Neural cell (in vitro differentiated cells): ENCODE measurements around the gene TRMO. TPM values are rescaled to one million over a fixed set of nuclear protein-coding genes. Genes with fewer than 3 reads are reported as not detected.
"Not testable (repeated sequence)": the region's sequence is repeated elsewhere in the genome, so short reads cannot be mapped to it uniquely, and the experiment has no call there.

ENCODE experiments used
- H2AFZ ChIP-seq: fragments of 200-600, 300-800 bp; sonication (generic), shearing (Covaris generic); 2 replicates; pipeline ENCODE4 v1.6.0; 2014; ENCODE audit warnings: low read depth, mild to moderate bottlenecking, antibody characterized with exemption, low read length, moderate library complexity
- H3F3A ChIP-seq: fragments of 200-600 bp; shearing (Covaris generic); 2 replicates; pipeline ENCODE4 v1.6.1; 2016; ENCODE audit warnings: mild to moderate bottlenecking, moderate library complexity, mixed read lengths, antibody characterized with exemption, low read length; ENCODE audit not compliant: insufficient read depth, poor library complexity, severe bottlenecking
- H3K27ac ChIP-seq: fragments of 200-600, 300-800 bp; sonication (generic), shearing (Covaris generic); 2 replicates; pipeline ENCODE4 v1.5.1; 2014; ENCODE audit warnings: mild to moderate bottlenecking, low read length, moderate library complexity
- H3K27me3 ChIP-seq: fragments of 300-800, 200-600 bp; sonication (generic), shearing (Covaris generic); 2 replicates; pipeline ENCODE4 v1.6.0; 2014; ENCODE audit warnings: mild to moderate bottlenecking, low read depth, low read length, moderate library complexity; ENCODE audit not compliant: insufficient read depth
- H3K36me3 ChIP-seq: fragments of 300-800, 200-600 bp; sonication (generic), shearing (Covaris generic); 2 replicates; pipeline ENCODE4 v1.5.1; 2014; ENCODE audit warnings: mild to moderate bottlenecking, antibody characterized with exemption, low read length, moderate library complexity; ENCODE audit not compliant: insufficient read depth
- H3K4me2 ChIP-seq: fragments of 300-800, 200-600 bp; sonication (generic), shearing (Covaris generic); 2 replicates; pipeline ENCODE4 v1.6.0; 2014; ENCODE audit warnings: mild to moderate bottlenecking, low read length
- H3K4me3 ChIP-seq: fragments of 300-800, 200-600 bp; sonication (generic), shearing (Covaris generic); 2 replicates; pipeline ENCODE4 v1.5.1; 2014; ENCODE audit warnings: mild to moderate bottlenecking, low read length, moderate library complexity
- H3K79me2 ChIP-seq: fragments of 200-600 bp; shearing (Covaris generic); replicated peaks from 2 replicates; pipeline ENCODE4 v1.6.0; 2014; ENCODE audit warnings: mild to moderate bottlenecking, low read length, moderate library complexity; ENCODE audit not compliant: insufficient read depth
- H3K9ac ChIP-seq: fragments of 300-800, 200-600 bp; sonication (generic), shearing (Covaris generic); 2 replicates; pipeline ENCODE4 v1.6.1; 2016; ENCODE audit warnings: mild to moderate bottlenecking, low read length, mixed read lengths
- H3K9me2 ChIP-seq: fragments of 200-600 bp; shearing (Covaris generic); 2 replicates; pipeline ENCODE4 v1.6.1; 2016; ENCODE audit warnings: mild to moderate bottlenecking, low read length, mixed read lengths; ENCODE audit not compliant: insufficient read depth
- H3K9me3 ChIP-seq: fragments of 200-600, 300-800 bp; sonication (generic), shearing (Covaris generic); 2 replicates; pipeline ENCODE4 v1.6.1; 2016; ENCODE audit warnings: mild to moderate bottlenecking, mixed run types, low read length, moderate library complexity, mixed read lengths
- H4K20me1 ChIP-seq: fragments of 200-600 bp; shearing (Covaris generic); 2 replicates; pipeline ENCODE4 v1.6.1; 2016; ENCODE audit warnings: mild to moderate bottlenecking, mixed run types; ENCODE audit not compliant: insufficient read depth
- EP300 ChIP-seq: fragments of 450-650 bp; conservative IDR thresholded peaks from 2 replicates; pipeline ENCODE4 v1.6.1; 2014; ENCODE audit warnings: antibody characterized with exemption, mild to moderate bottlenecking, moderate library complexity; ENCODE audit not compliant: poor library complexity, severe bottlenecking
- EZH2 ChIP-seq: fragments of 200-600, 300-800 bp; shearing (Covaris generic), sonication (generic); IDR thresholded peaks from 2 replicates; pipeline ENCODE4 v1.6.1; 2014; ENCODE audit warnings: antibody characterized with exemption, low read length, borderline replicate concordance, mild to moderate bottlenecking; ENCODE audit not compliant: insufficient read depth, poor library complexity, severe bottlenecking
- MXI1 ChIP-seq: fragments of 450-650 bp; conservative IDR thresholded peaks from 2 replicates; pipeline ENCODE4 v1.6.1; 2014; ENCODE audit warnings: antibody characterized with exemption, mild to moderate bottlenecking; ENCODE audit not compliant: poor library complexity, severe bottlenecking
- POLR2AphosphoS5 ChIP-seq: IDR thresholded peaks from 2 replicates; pipeline ENCODE4 v1.6.1; 2012
- RAD21 ChIP-seq: fragments of 450-650 bp; conservative IDR thresholded peaks from 2 replicates; pipeline ENCODE4 v1.6.1; 2014; ENCODE audit warnings: antibody characterized with exemption, mild to moderate bottlenecking, moderate library complexity
- SMC3 ChIP-seq: fragments of 450-650 bp; conservative IDR thresholded peaks from 2 replicates; pipeline ENCODE4 v1.6.1; 2014; ENCODE audit warnings: antibody characterized with exemption, mild to moderate bottlenecking, moderate library complexity; ENCODE audit not compliant: poor library complexity
- TAF1 ChIP-seq: IDR thresholded peaks from 2 replicates; pipeline ENCODE4 v1.6.1; 2012; ENCODE audit warnings: low read depth
- polyA plus RNA-seq: library from polyadenylated mRNA; depleted of rRNA; stranded (reverse); fragments of >200 nt; gene quantifications from 2 replicates; pipeline ENCODE4 v1.2.3, GENCODE V29; 2014
- TF ChIP-seq, protein P1 (sequence below): IDR thresholded peaks from 2 replicates; pipeline ENCODE4 v1.6.1; 2012; ENCODE audit warnings: borderline replicate concordance
- TF ChIP-seq, protein P2 (sequence below): fragments of 450-650 bp; IDR thresholded peaks from 2 replicates; pipeline ENCODE4 v1.5.1; 2014; ENCODE audit warnings: antibody characterized with exemption, mild to moderate bottlenecking, moderate library complexity; ENCODE audit not compliant: poor library complexity, severe bottlenecking

TRMO gene
- polyA plus RNA-seq, 1 donor from 2014 or later: 15.4 TPM

DNA sequence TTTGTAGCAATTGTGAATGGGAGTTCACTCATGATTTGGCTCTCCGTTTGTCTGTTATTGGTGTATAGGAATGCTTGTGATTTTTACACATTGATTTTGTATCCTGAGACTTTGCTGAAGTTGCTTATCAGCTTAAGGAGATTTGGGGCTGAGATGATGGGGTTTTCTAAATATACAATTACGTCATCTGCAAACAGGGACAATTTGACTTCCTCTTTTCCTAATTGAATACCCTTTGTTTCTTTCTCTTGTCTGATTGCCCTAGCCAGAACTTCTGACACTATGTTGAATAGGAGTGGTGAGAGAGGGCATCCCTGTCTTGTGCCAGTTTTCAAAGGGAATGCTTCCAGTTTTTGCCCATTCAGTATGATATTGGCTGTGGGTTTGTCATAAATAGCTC is 24.8 kb upstream of the TRMO start:
- H3K27me3 ChIP-seq: peaks cover 26% of the 10 kb centered on the region
- H3K9me3 ChIP-seq, H3K9ac ChIP-seq, H3K4me2 ChIP-seq, H4K20me1 ChIP-seq, H3F3A ChIP-seq, H3K27ac ChIP-seq, H3K4me3 ChIP-seq, H3K79me2 ChIP-seq, H3K9me2 ChIP-seq, H3K36me3 ChIP-seq, H2AFZ ChIP-seq: not testable (repeated sequence)

DNA sequence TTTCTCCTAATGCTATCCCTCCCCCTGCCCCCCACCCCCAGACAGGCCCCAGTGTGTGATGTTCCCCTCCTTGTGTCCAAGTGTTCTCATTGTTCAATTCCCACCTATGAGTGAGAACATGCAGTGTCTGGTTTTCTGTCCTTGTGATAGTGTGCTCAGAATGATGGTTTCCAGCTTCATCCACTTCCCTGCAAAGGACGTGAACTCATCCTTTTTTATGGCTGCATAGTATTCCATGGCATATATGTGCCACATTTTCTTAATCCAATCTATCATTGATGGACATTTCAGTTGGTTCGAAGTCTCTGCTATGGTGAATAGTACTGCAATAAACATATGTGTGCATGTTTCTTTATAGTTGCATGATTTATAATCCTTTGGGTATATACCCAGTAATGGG is 23.2 kb upstream of the TRMO start:
- H3K9ac ChIP-seq, H3K79me2 ChIP-seq, H3K36me3 ChIP-seq, H3K27ac ChIP-seq, H3K4me3 ChIP-seq, H3K9me2 ChIP-seq, H3K9me3 ChIP-seq, H4K20me1 ChIP-seq, H2AFZ ChIP-seq, H3F3A ChIP-seq, H3K4me2 ChIP-seq: not testable (repeated sequence)
- H3K27me3 ChIP-seq: peaks cover 34% of the 10 kb centered on the region

DNA sequence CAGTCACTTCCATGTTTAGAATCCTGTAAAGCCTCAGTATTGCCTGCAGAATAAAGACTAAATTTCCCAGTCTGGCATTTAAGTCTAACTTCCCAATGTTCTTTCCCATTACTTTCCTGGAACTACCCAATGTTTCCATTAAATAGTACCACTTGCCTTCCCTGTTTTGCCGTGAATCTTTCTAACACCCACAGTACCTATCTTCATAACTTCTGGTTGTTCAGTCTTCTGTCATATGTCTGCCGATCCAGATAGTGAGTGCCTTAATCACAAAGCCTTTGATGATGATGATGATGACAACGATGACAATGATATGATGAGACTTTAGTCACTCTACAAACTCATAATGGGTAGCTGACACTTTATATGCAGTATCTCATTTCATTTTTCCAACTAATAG is 22.3 kb upstream of the TRMO start:
- H3K27me3 ChIP-seq: peaks cover 34% of the 10 kb centered on the region

More for the DNA sequence above, 22.3 kb upstream of the TRMO start:
- H2AFZ ChIP-seq: no peak overlapping the region
- H3K27ac ChIP-seq: no peak overlapping the region
- H3K4me3 ChIP-seq: no peak overlapping the region
- no peaks in the 10 kb centered on the region for H3K9me2 ChIP-seq
- H3K9ac ChIP-seq: no peak overlapping the region
- H3K79me2 ChIP-seq: no peaks in the 10 kb centered on the region
- TF ChIP-seq, protein P1, sequence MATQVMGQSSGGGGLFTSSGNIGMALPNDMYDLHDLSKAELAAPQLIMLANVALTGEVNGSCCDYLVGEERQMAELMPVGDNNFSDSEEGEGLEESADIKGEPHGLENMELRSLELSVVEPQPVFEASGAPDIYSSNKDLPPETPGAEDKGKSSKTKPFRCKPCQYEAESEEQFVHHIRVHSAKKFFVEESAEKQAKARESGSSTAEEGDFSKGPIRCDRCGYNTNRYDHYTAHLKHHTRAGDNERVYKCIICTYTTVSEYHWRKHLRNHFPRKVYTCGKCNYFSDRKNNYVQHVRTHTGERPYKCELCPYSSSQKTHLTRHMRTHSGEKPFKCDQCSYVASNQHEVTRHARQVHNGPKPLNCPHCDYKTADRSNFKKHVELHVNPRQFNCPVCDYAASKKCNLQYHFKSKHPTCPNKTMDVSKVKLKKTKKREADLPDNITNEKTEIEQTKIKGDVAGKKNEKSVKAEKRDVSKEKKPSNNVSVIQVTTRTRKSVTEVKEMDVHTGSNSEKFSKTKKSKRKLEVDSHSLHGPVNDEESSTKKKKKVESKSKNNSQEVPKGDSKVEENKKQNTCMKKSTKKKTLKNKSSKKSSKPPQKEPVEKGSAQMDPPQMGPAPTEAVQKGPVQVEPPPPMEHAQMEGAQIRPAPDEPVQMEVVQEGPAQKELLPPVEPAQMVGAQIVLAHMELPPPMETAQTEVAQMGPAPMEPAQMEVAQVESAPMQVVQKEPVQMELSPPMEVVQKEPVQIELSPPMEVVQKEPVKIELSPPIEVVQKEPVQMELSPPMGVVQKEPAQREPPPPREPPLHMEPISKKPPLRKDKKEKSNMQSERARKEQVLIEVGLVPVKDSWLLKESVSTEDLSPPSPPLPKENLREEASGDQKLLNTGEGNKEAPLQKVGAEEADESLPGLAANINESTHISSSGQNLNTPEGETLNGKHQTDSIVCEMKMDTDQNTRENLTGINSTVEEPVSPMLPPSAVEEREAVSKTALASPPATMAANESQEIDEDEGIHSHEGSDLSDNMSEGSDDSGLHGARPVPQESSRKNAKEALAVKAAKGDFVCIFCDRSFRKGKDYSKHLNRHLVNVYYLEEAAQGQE: no peak
- TF ChIP-seq TAF1: no peak
- TF ChIP-seq RAD21: no peak
- TF ChIP-seq, protein P2, sequence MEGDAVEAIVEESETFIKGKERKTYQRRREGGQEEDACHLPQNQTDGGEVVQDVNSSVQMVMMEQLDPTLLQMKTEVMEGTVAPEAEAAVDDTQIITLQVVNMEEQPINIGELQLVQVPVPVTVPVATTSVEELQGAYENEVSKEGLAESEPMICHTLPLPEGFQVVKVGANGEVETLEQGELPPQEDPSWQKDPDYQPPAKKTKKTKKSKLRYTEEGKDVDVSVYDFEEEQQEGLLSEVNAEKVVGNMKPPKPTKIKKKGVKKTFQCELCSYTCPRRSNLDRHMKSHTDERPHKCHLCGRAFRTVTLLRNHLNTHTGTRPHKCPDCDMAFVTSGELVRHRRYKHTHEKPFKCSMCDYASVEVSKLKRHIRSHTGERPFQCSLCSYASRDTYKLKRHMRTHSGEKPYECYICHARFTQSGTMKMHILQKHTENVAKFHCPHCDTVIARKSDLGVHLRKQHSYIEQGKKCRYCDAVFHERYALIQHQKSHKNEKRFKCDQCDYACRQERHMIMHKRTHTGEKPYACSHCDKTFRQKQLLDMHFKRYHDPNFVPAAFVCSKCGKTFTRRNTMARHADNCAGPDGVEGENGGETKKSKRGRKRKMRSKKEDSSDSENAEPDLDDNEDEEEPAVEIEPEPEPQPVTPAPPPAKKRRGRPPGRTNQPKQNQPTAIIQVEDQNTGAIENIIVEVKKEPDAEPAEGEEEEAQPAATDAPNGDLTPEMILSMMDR: no peak
- no peak for TF ChIP-seq EZH2
- TF ChIP-seq POLR2AphosphoS5: no peak
- TF ChIP-seq MXI1: no peak
- no peak for TF ChIP-seq SMC3
- TF ChIP-seq EP300: no peak
- no peaks in the 10 kb centered on the region for H4K20me1 ChIP-seq
- H3K4me2 ChIP-seq: no peak overlapping the region
- no peaks in the 10 kb centered on the region for H3F3A ChIP-seq
- no peaks in the 10 kb centered on the region for H3K9me3 ChIP-seq
- no peaks in the 10 kb centered on the region for H3K36me3 ChIP-seq
